K562 (cell line): ENCODE results near the gene FLAD1. TPM values are rescaled to one million over a fixed set of nuclear protein-coding genes. Genes with fewer than 3 reads are reported as not detected.
A peak's percentile ranks its signal among the peaks of the same experiment; 100 is the strongest.

Source experiments
- CHD7 ChIP-seq: fragments of 200-600 bp; sonication (generic); IDR thresholded peaks from one replicate; pipeline ENCODE4 v1.6.1; 2012; ENCODE audit warnings: mild to moderate bottlenecking, low read depth, low read length, inconsistent platforms
- DEAF1 ChIP-seq: fragments of 450-650 bp; formaldehyde crosslinking; IDR thresholded peaks from 2 replicates; pipeline ENCODE4 v1.4.0; 2020; ENCODE audit warnings: mild to moderate bottlenecking, moderate library complexity
- ETV5 ChIP-seq: sonication (generic); formaldehyde crosslinking; IDR thresholded peaks from 2 replicates; pipeline ENCODE4 v1.4.0; 2020; ENCODE audit warnings: low read depth, mild to moderate bottlenecking, missing genetic modification reagents
- HES1 ChIP-seq: fragments of 450-650 bp; IDR thresholded peaks from 2 replicates; pipeline ENCODE4 v1.6.1; 2016; ENCODE audit warnings: low read depth, mild to moderate bottlenecking, moderate library complexity
- KLF16 ChIP-seq: IDR thresholded peaks from 2 replicates; pipeline ENCODE4 v1.6.1; 2016; ENCODE audit warnings: antibody characterized with exemption
- NFATC3 ChIP-seq: fragments of 450-650 bp; IDR thresholded peaks from 2 replicates; pipeline ENCODE4 v1.6.1; 2017; ENCODE audit warnings: mild to moderate bottlenecking
- NFE2 ChIP-seq: IDR thresholded peaks from 2 replicates; pipeline ENCODE4 v1.6.1; 2014; ENCODE audit warnings: antibody characterized with exemption, low read depth
- SLC30A9 ChIP-seq: fragments of 250-450 bp; sonication (Bioruptor Pico); IDR thresholded peaks from 2 replicates; pipeline ENCODE4 v1.8.0; 2022; ENCODE audit warnings: mild to moderate bottlenecking, moderate library complexity
- SMAD2 ChIP-seq: fragments of 150-350 bp; IDR thresholded peaks from 2 replicates; pipeline ENCODE4 v1.6.1; 2014; ENCODE audit warnings: low read depth, mild to moderate bottlenecking, low read length
- SPI1 ChIP-seq: IDR thresholded peaks from 2 replicates; pipeline ENCODE4 v1.6.1; 2011; ENCODE audit warnings: low read depth, low read length, control low read depth, borderline replicate concordance
- SREBF2 ChIP-seq: sonication (generic); formaldehyde crosslinking; IDR thresholded peaks from 2 replicates; pipeline ENCODE4 v1.4.0; 2020; ENCODE audit warnings: mild to moderate bottlenecking, missing genetic modification reagents
- SRF ChIP-seq, 2 experiments: fragments of 250-450, 450-650 bp in 1 of 2; sonication (Bioruptor Pico) in 1 of 2; sonication (generic) in 1 of 2; formaldehyde crosslinking; IDR thresholded peaks; 2 replicates each; pipeline versions ENCODE4 v1.5.0 to v1.5.1; 2020 to 2022; ENCODE audit warnings: mild to moderate bottlenecking in 1 of 2, missing genetic modification reagents in 1 of 2
- SRSF7 ChIP-seq: fragments of 200-400 bp; formaldehyde crosslinking; optimal IDR thresholded peaks from 2 replicates; pipeline ENCODE3; 2017; ENCODE audit warnings: mild to moderate bottlenecking, low read depth, low read length
- ZNF175 ChIP-seq: fragments of 200-800 bp; sonication (Bioruptor generic); IDR thresholded peaks from 2 replicates; pipeline ENCODE4 v1.6.1; 2016; ENCODE audit warnings: low read depth, mild to moderate bottlenecking, missing genetic modification characterization, missing compliant biosample characterization
- polyA plus RNA-seq, 8 experiments: library from polyadenylated mRNA; depleted of rRNA in 4 of 8; stranded (reverse) in 5 of 8; unstranded in 3 of 8; fragments of >200 nt; fragmentation: Nextera tagmentation in 2 of 8; fragmentation: Illumina TruSeq in 1 of 8; extraction: Ambion mirVana in 2 of 8; extraction: Trizol in 1 of 8; gene quantifications; 2 replicates each; pipeline versions ENCODE4 v1.2.1 to v1.2.3, GENCODE V29; 2011 to 2014; ENCODE audit warnings: inconsistent platforms in 1 of 8, missing spikeins in 1 of 8
- total RNA-seq, 7 experiments: library from RNA; depleted of rRNA in 6 of 7; stranded (reverse); fragments of >200 nt in 6 of 7; fragmentation: Illumina TruSeq in 2 of 7; extraction: Trizol in 2 of 7; gene quantifications; 2 replicates each; pipeline versions ENCODE4 v1.2.1 to v1.2.3, GENCODE V29; 2011 to 2021; ENCODE audit warnings: low replicate concordance in 1 of 7

The FLAD1 gene
- total and polyA plus RNA-seq, 9 of the 15 experiments (the other 6 are each of a cell fraction or from before 2014, with no cell fraction given): 24.9 to 85.8 (median 67.0) TPM

- no peak for TF ChIP-seq CHD7
- TF ChIP-seq SLC30A9: no peak
- no peak for TF ChIP-seq ZNF175
- TF ChIP-seq SMAD2: no peak
- no peak for TF ChIP-seq NFE2
- peak in 1 of 2 experiments; percentile 94; a peak in 2 of 4 replicates for TF ChIP-seq SRF (CRISPR knock-in tag; IDR thresholded peaks at IDR 0.05)
- no peak for TF ChIP-seq SREBF2 (CRISPR knock-in tag)
- peak; percentile 4 for TF ChIP-seq HES1
- no peak for TF ChIP-seq NFATC3
- peak; percentile 43; the same call in 1 of the 2 replicates for TF ChIP-seq SPI1
- TF ChIP-seq KLF16: no peak
- TF ChIP-seq SRSF7: no peak
- TF ChIP-seq ETV5 (CRISPR knock-in tag): peak; percentile 90
- no peak for TF ChIP-seq DEAF1
Measured at GRCh38 chr1:154974102-154974807, 8.9 kb upstream of the FLAD1 start, which contains the start of gene CKS1B (continued).
